Body of pancreas (tissue), 4 donors: Measurements from ENCODE around the gene GNS.

Experiments used
- POLR2A ChIP-seq, 3 donors: fragments of 450-650 bp; IDR thresholded peaks; one replicate each; pipeline ENCODE4 v1.6.1; 2016; ENCODE audit warnings: antibody characterized with exemption in 3 of 3, mild to moderate bottlenecking in 2 of 3
- TF ChIP-seq, protein P1 (sequence below), 7 experiments: fragments of 450-650 bp in 4 of 7; fragments of 200-600 bp in 3 of 7; sonication (generic) in 3 of 7; IDR thresholded peaks; one replicate each; pipeline ENCODE4 v1.5.1; 2016 to 2019; ENCODE audit warnings: antibody characterized with exemption in 7 of 7

DNA sequence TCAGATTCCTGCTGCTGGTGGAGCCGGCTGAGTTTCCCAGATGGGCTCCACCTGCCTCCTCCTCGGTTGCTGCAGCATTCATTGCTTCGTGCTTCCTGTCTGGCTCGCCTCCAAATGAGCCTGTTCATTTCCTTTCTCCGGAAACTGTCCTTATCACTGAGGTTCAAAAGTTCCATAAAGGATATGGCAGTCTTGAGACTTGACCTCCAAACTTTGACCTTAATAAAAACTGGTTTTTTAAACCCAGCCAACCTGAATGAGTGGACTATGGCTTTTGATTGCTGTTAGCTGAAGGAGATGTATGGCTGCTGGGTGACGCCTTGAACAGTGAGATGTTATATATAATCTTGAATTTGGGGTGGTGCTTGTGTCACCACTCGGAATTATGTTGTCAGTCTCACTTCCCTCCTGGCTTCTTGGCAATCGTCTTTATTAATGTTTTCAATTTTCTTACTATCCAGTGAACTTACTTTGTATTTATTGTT lies 86.2 kb downstream of the GNS start:
- TF ChIP-seq, protein P1, sequence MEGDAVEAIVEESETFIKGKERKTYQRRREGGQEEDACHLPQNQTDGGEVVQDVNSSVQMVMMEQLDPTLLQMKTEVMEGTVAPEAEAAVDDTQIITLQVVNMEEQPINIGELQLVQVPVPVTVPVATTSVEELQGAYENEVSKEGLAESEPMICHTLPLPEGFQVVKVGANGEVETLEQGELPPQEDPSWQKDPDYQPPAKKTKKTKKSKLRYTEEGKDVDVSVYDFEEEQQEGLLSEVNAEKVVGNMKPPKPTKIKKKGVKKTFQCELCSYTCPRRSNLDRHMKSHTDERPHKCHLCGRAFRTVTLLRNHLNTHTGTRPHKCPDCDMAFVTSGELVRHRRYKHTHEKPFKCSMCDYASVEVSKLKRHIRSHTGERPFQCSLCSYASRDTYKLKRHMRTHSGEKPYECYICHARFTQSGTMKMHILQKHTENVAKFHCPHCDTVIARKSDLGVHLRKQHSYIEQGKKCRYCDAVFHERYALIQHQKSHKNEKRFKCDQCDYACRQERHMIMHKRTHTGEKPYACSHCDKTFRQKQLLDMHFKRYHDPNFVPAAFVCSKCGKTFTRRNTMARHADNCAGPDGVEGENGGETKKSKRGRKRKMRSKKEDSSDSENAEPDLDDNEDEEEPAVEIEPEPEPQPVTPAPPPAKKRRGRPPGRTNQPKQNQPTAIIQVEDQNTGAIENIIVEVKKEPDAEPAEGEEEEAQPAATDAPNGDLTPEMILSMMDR (IDR thresholded peaks at IDR 0.05): no peak
- no peak for TF ChIP-seq POLR2A (IDR thresholded peaks at IDR 0.05)
